H1 (cell line): ENCODE results near the gene FBXO45. TPM values are rescaled to one million over a fixed set of nuclear protein-coding genes. Genes with fewer than 3 reads are reported as not detected.
"Not testable (repeated sequence)": the region's sequence is repeated elsewhere in the genome, so short reads cannot be mapped to it uniquely, and the experiment has no call there.

Experiments used
- CTCF ChIA-PET: fragments of 300-600 bp; sonication (Branson Sonifier 250); formaldehyde crosslinking; loops from one replicate; lab custom pipeline; 2021; ENCODE audit not compliant: partially characterized antibody; lab: Charles Lee
- POLR2A ChIA-PET: fragments of 300-600 bp; sonication (Branson Sonifier 250); formaldehyde crosslinking; loops from one replicate; lab custom pipeline; 2021; ENCODE audit warnings: inconsistent platforms; ENCODE audit not compliant: partially characterized antibody; lab: Charles Lee
- DNase-seq, 2 experiments: peaks; one replicate each; pipeline versions ENCODE4 v3.0.0 to v3.0.0-alpha.2; 2010 to 2022; ENCODE audit warnings: low spot score in 2 of 2, low read depth in 1 of 2, mixed read lengths in 1 of 2
- FAIRE-seq: peaks from 2 replicates; lab custom pipeline; 2011; peaks lifted over from hg19 to GRCh38; lab: Jason Lieb, UNC
- H2AFZ ChIP-seq: 2 replicates; pipeline ENCODE4 v1.8.1; 2012; ENCODE audit warnings: low read length, inconsistent platforms
- H2AK5ac ChIP-seq: 2 replicates; pipeline ENCODE4 v1.6.1; 2013; ENCODE audit warnings: low read depth, low read length
- H2BK120ac ChIP-seq: replicated peaks from 2 replicates; pipeline ENCODE3; 2013; ENCODE audit warnings: low read depth, low read length, inconsistent platforms
- H2BK12ac ChIP-seq: 2 replicates; pipeline ENCODE4 v1.6.1; 2013; ENCODE audit warnings: low read depth, low read length
- H2BK15ac ChIP-seq: 2 replicates; pipeline ENCODE4 v1.6.1; 2013; ENCODE audit warnings: low read length
- H2BK20ac ChIP-seq: 2 replicates; pipeline ENCODE4 v1.6.1; 2013; ENCODE audit warnings: low read length
- H2BK5ac ChIP-seq: 2 replicates; pipeline ENCODE4 v1.6.1; 2013; ENCODE audit warnings: low read depth, low read length
- H3K14ac ChIP-seq: 2 replicates; pipeline ENCODE4 v1.6.1; 2013; ENCODE audit warnings: inconsistent platforms; ENCODE audit not compliant: insufficient read length
- H3K18ac ChIP-seq: 2 replicates; pipeline ENCODE4 v1.6.1; 2013; ENCODE audit warnings: low read length; ENCODE audit errors: extremely low read depth
- H3K23ac ChIP-seq: 2 replicates; pipeline ENCODE4 v1.6.1; 2013; ENCODE audit warnings: inconsistent platforms; ENCODE audit not compliant: insufficient read length
- H3K23me2 ChIP-seq: 2 replicates; pipeline ENCODE4 v1.6.1; 2013; ENCODE audit warnings: low read depth, low read length
- H3K27ac ChIP-seq: 2 replicates; pipeline ENCODE4 v1.6.1; 2011; ENCODE audit warnings: low read depth, low read length, inconsistent platforms
- H3K27me3 ChIP-seq, 4 experiments: replicated peaks in 1 of 4; 1 replicate in 1 of 4; 2 replicates in 3 of 4; pipeline versions ENCODE4 v1.6.1 to v1.8.1; 2011 to 2013; ENCODE audit warnings: low read length in 3 of 4, mild to moderate bottlenecking in 3 of 4, inconsistent platforms in 2 of 4, mixed read lengths in 2 of 4, moderate library complexity in 1 of 4; ENCODE audit not compliant: control insufficient read depth in 3 of 4, insufficient read depth in 3 of 4; ENCODE audit errors: extremely low read depth in 1 of 4
- H3K36me3 ChIP-seq, 4 experiments: 2 replicates each; pipeline versions ENCODE4 v1.6.1 to v1.8.1; 2011 to 2013; ENCODE audit warnings: mild to moderate bottlenecking in 4 of 4, low read length in 3 of 4, moderate library complexity in 2 of 4, control low read depth in 1 of 4, inconsistent platforms in 1 of 4; ENCODE audit not compliant: insufficient read depth in 4 of 4, control insufficient read depth in 2 of 4
- H3K4ac ChIP-seq: replicated peaks from 2 replicates; pipeline ENCODE3; 2013; ENCODE audit warnings: low read length, low read depth, mixed read lengths, inconsistent platforms; ENCODE audit not compliant: insufficient read length
- H3K4me1 ChIP-seq, 4 experiments: replicated peaks in 1 of 4; 1 replicate in 1 of 4; 2 replicates in 3 of 4; pipeline versions ENCODE4 v1.6.1 to v1.8.1; 2011 to 2013; ENCODE audit warnings: low read length in 3 of 4, inconsistent platforms in 2 of 4, mixed read lengths in 1 of 4; ENCODE audit not compliant: insufficient read depth in 4 of 4, control insufficient read depth in 3 of 4
- H3K4me2 ChIP-seq, 2 experiments: 2 replicates each; pipeline versions ENCODE4 v1.6.1 to v1.8.1; 2011 to 2013; ENCODE audit warnings: low read depth in 2 of 2, low read length in 2 of 2, control low read depth in 1 of 2, inconsistent platforms in 1 of 2, mild to moderate bottlenecking in 1 of 2; ENCODE audit not compliant: insufficient read depth in 1 of 2
- H3K4me3 ChIP-seq, 4 experiments: fragments of 200-600, 300-600 bp in 1 of 4; sonication (generic), shearing (Covaris generic), sonication (Bioruptor Twin) in 1 of 4; 2 replicates each; pipeline versions ENCODE4 v1.5.1 to v1.8.1; 2011 to 2016; ENCODE audit warnings: low read length in 4 of 4, low read depth in 3 of 4, control low read depth in 2 of 4, inconsistent platforms in 2 of 4, mild to moderate bottlenecking in 2 of 4, mixed read lengths in 1 of 4, moderate library complexity in 1 of 4; ENCODE audit not compliant: insufficient read depth in 2 of 4; ENCODE audit errors: extremely low read depth in 1 of 4
- H3K56ac ChIP-seq: replicated peaks from 2 replicates; pipeline ENCODE3; 2013; ENCODE audit warnings: low read depth, mild to moderate bottlenecking, mixed read lengths, low read length, inconsistent platforms; ENCODE audit not compliant: insufficient read length
- H3K79me1 ChIP-seq: 2 replicates; pipeline ENCODE4 v1.6.1; 2013; ENCODE audit warnings: low read depth, low read length, control low read depth
- H3K79me2 ChIP-seq, 2 experiments: 2 replicates each; pipeline versions ENCODE4 v1.6.1 to v1.8.1; 2012 to 2013; ENCODE audit warnings: low read length in 2 of 2, mild to moderate bottlenecking in 2 of 2, inconsistent platforms in 1 of 2; ENCODE audit not compliant: insufficient read depth in 2 of 2, control insufficient read depth in 1 of 2
- H3K9ac ChIP-seq, 4 experiments: replicated peaks in 1 of 4; 1 replicate in 1 of 4; 2 replicates in 3 of 4; pipeline versions ENCODE4 v1.6.1 to v1.8.1; 2011 to 2013; ENCODE audit warnings: low read depth in 3 of 4, low read length in 3 of 4, control low read depth in 2 of 4, mild to moderate bottlenecking in 2 of 4, moderate library complexity in 2 of 4, inconsistent platforms in 1 of 4; ENCODE audit errors: extremely low read depth in 1 of 4
- H3K9me3 ChIP-seq, 2 experiments: 2 replicates each; pipeline versions ENCODE4 v1.6.1 to v1.8.1; 2012 to 2013; ENCODE audit warnings: mild to moderate bottlenecking in 2 of 2, moderate library complexity in 2 of 2, control low read depth in 1 of 2, inconsistent platforms in 1 of 2, low read depth in 1 of 2, low read length in 1 of 2, mixed read lengths in 1 of 2; ENCODE audit not compliant: insufficient read depth in 2 of 2
- H4K20me1 ChIP-seq, 2 experiments: replicated peaks in 1 of 2; 2 replicates each; pipeline versions ENCODE3 to v1.8.1; 2011 to 2013; ENCODE audit warnings: inconsistent platforms in 2 of 2, low read length in 2 of 2, mild to moderate bottlenecking in 1 of 2; ENCODE audit not compliant: insufficient read depth in 2 of 2, control insufficient read depth in 1 of 2
- H4K5ac ChIP-seq: 2 replicates; pipeline ENCODE4 v1.6.1; 2013; ENCODE audit warnings: low read length, low read depth, mixed read lengths, inconsistent platforms; ENCODE audit not compliant: insufficient read length
- H4K8ac ChIP-seq: 2 replicates; pipeline ENCODE4 v1.8.0; 2013; ENCODE audit warnings: mild to moderate bottlenecking, moderate library complexity, low read length, inconsistent platforms; ENCODE audit not compliant: insufficient read depth; ENCODE audit errors: extremely low read depth
- H4K91ac ChIP-seq: replicated peaks from 2 replicates; pipeline ENCODE3; 2013; ENCODE audit warnings: low read length, mixed read lengths, inconsistent platforms; ENCODE audit not compliant: insufficient read length
- WGBS, 2 experiments: shearing (Covaris generic) in 1 of 2; methylation state at CpG; one replicate each; pipeline versions ENCODE4 v1.1.6 to v1.1.7; 2013 to 2015; ENCODE audit warnings: low lambda C conversion rate in 2 of 2, mixed read lengths in 2 of 2, inconsistent platforms in 1 of 2, low coverage in 1 of 2, missing lambda C conversion rate in 1 of 2; ENCODE audit not compliant: insufficient replicate concordance in 2 of 2, insufficient coverage in 1 of 2, insufficient read length in 1 of 2; ENCODE audit errors: extremely low coverage in 1 of 2, missing lambda C conversion rate in 1 of 2; 5-methylcytosine and 5-hydroxymethylcytosine counted together
- polyA plus RNA-seq, 7 experiments: library from polyadenylated mRNA; depleted of rRNA in 3 of 7; stranded (reverse) in 5 of 7; unstranded in 2 of 7; fragments of >200 nt in 5 of 7; fragments of 200-250 nt in 2 of 7; gene quantifications; 1 replicate in 5 of 7; 2 replicates in 1 of 7; 4 replicates in 1 of 7; pipeline versions ENCODE4 v1.2.1 to v1.2.3, GENCODE V29; 2011 to 2013; ENCODE audit warnings: missing spikeins in 2 of 7, mixed read lengths in 2 of 7
- total RNA-seq: library from RNA; stranded (reverse); fragmentation: NEBNext Ultra II Directional; extraction: Animal tissue kit (Norgen Biotek cat#: 25700); gene quantifications from 2 replicates; pipeline ENCODE4 v1.2.1, GENCODE V29; 2021

The FBXO45 gene
- total and polyA plus RNA-seq, 2 of the 8 experiments (the other 6 are each of a cell fraction or from before 2014, with no cell fraction given), result 5.2 to 19.4 TPM

DNA sequence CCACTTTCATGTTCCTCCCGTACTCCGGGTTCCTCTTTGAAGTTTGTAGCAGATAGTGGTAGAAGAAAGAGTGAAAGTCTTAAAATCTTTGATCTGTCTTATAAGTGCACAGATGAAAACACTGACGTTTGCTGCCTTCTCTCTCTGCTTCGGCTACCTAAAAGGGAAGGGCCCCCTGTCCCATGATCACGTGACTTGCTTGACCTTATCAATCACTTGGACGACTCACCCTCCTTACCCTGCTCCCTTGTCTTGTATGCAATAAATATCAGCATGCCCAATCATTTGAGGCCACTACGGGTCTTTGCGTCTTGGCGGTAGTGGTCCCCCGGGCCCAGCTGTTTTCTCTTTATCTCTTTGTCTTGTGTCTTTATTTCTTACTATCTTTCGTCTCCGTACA, 47.2 kb upstream of the FBXO45 start:
- H3K4me1 ChIP-seq, H3K79me1 ChIP-seq, POLR2A ChIA-PET, H3K36me3 ChIP-seq, H2AFZ ChIP-seq, H4K5ac ChIP-seq, DNase-seq, H2BK20ac ChIP-seq, H3K27ac ChIP-seq, H3K79me2 ChIP-seq, H3K23ac ChIP-seq, H3K4ac ChIP-seq, H2BK120ac ChIP-seq, H3K9ac ChIP-seq, H2BK5ac ChIP-seq, H2BK15ac ChIP-seq, H4K8ac ChIP-seq, H2BK12ac ChIP-seq, H4K20me1 ChIP-seq, H2AK5ac ChIP-seq, H3K27me3 ChIP-seq, H3K4me2 ChIP-seq, FAIRE-seq, H3K23me2 ChIP-seq, H3K4me3 ChIP-seq, H4K91ac ChIP-seq, H3K18ac ChIP-seq, H3K14ac ChIP-seq, H3K56ac ChIP-seq: not testable (repeated sequence)
- WGBS, 2 experiments, result 91% methylated on average over 11 of the region's 12 CpGs; no CpG with 5 or more reads in 1 of the 2 experiments
- peaks cover 47 to 48% of the 10 kb centered on the region in 2 experiments for H3K9me3 ChIP-seq
- CTCF ChIA-PET, result interaction anchor here (0.6 to 5.5 kb wide), 12 partner anchors 13 to 914 kb away, joined by 3 to 40 read pairs (median 4); no protein-coding TSS in a partner anchor
